ENCODE measurements around the gene ARHGEF4.

ARHGEF4 gene

DNA sequence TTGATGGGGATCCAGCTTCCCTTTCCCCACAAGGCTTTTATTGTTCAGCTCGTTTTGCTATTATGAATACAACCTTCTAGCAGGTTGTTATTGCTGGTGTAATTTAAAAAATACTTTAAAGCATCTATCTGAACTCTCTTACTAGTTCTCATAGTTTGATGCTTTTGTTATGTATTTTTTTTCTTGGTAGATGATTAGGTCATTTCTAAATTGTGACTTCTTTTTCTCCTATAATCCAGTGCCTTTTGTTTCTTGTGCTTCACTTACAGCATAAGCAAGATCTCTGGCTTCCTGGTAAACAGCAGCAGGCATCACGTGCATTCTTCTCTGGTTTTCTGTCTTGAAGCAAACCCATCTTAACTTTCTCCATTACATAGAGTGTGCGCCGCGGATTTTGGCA lies 160.5 kb downstream of the ARHGEF4 start:
- TF ChIP-seq, protein P1, sequence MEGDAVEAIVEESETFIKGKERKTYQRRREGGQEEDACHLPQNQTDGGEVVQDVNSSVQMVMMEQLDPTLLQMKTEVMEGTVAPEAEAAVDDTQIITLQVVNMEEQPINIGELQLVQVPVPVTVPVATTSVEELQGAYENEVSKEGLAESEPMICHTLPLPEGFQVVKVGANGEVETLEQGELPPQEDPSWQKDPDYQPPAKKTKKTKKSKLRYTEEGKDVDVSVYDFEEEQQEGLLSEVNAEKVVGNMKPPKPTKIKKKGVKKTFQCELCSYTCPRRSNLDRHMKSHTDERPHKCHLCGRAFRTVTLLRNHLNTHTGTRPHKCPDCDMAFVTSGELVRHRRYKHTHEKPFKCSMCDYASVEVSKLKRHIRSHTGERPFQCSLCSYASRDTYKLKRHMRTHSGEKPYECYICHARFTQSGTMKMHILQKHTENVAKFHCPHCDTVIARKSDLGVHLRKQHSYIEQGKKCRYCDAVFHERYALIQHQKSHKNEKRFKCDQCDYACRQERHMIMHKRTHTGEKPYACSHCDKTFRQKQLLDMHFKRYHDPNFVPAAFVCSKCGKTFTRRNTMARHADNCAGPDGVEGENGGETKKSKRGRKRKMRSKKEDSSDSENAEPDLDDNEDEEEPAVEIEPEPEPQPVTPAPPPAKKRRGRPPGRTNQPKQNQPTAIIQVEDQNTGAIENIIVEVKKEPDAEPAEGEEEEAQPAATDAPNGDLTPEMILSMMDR (conservative IDR thresholded peaks at IDR 0.05; ENCODE audit: low read length) = no peak
- no peak for TF ChIP-seq EZH2phosphoT487 (IDR thresholded peaks at IDR 0.05; ENCODE audit: borderline replicate concordance)
- Histone ChIP-seq H3K4me3 (ENCODE audit: low read length, poor library complexity, severe bottlenecking) (no peak overlapping the region), H3F3A (ENCODE audit: low read depth) (no peaks in the 10 kb centered on the region), H3K9ac (ENCODE audit: low read depth, low read length, poor library complexity, severe bottlenecking) (no peak overlapping the region), H3K4me1 (ENCODE audit: insufficient read depth, low read length, poor library complexity, severe bottlenecking) (no peaks in the 10 kb centered on the region), H3K4me2 (ENCODE audit: low read depth, low read length, poor library complexity, severe bottlenecking) (no peak overlapping the region), H3K79me2 (ENCODE audit: insufficient read depth, low read length) (no peaks in the 10 kb centered on the region), H2AFZ (ENCODE audit: low read length) (no peak overlapping the region), H3K9me3 (ENCODE audit: insufficient read depth, low read depth, low read length) (no peaks in the 10 kb centered on the region), H3K9me2 (replicated peaks; ENCODE audit: low read depth, low read length) (no peaks in the 10 kb centered on the region), H3K27me3 (ENCODE audit: insufficient read depth, low read length, poor library complexity, severe bottlenecking) (no peaks in the 10 kb centered on the region), H3K36me3 (ENCODE audit: insufficient read depth, low read length) (no peaks in the 10 kb centered on the region), H4K20me1 (ENCODE audit: insufficient read depth, low read length, poor library complexity, severe bottlenecking) (no peaks in the 10 kb centered on the region)

DNA sequence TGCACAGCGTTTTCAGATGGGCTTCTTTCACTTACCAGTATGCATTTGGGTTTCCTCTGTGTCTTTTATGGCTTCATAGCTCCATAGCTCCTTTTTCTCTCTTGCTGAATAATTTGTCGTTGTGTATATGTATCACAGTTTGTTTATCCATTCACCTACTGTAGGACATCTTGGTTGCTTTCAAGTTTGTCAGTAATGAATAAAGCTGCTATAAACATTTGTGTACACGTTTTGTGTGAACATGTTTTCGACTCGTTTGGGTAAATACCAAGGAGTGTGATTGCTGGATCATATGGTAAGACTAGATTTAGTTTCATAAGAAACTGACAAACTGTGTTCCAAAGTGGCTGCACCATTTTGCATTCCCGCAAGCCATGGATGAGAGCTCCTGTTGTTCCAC lies 161.8 kb downstream of the ARHGEF4 start:
- H3K4me2 ChIP-seq (ENCODE audit: low read depth, low read length, poor library complexity, severe bottlenecking) = no peak overlapping the region
- H3K79me2 ChIP-seq (ENCODE audit: insufficient read depth, low read length) = no peaks in the 10 kb centered on the region
- H3K36me3 ChIP-seq (ENCODE audit: insufficient read depth, low read length) = no peaks in the 10 kb centered on the region
- no peaks in the 10 kb centered on the region for H3F3A ChIP-seq (ENCODE audit: low read depth)
- H2AFZ ChIP-seq (ENCODE audit: low read length) = no peak overlapping the region
- TF ChIP-seq, protein P1 (conservative IDR thresholded peaks at IDR 0.05; ENCODE audit: low read length) = no peak
- no peak for TF ChIP-seq EZH2phosphoT487 (IDR thresholded peaks at IDR 0.05; ENCODE audit: borderline replicate concordance)
- H3K4me3 ChIP-seq (ENCODE audit: low read length, poor library complexity, severe bottlenecking) = no peak overlapping the region
- no peaks in the 10 kb centered on the region for H3K27me3 ChIP-seq (ENCODE audit: insufficient read depth, low read length, poor library complexity, severe bottlenecking)
- no peaks in the 10 kb centered on the region for H3K4me1 ChIP-seq (ENCODE audit: insufficient read depth, low read length, poor library complexity, severe bottlenecking)
- H3K9me3 ChIP-seq (ENCODE audit: insufficient read depth, low read depth, low read length) = no peaks in the 10 kb centered on the region
- no peaks in the 10 kb centered on the region for H3K9me2 ChIP-seq (replicated peaks; ENCODE audit: low read depth, low read length)
- H4K20me1 ChIP-seq (ENCODE audit: insufficient read depth, low read length, poor library complexity, severe bottlenecking) = no peaks in the 10 kb centered on the region
- H3K9ac ChIP-seq (ENCODE audit: low read depth, low read length, poor library complexity, severe bottlenecking) = no peak overlapping the region

DNA sequence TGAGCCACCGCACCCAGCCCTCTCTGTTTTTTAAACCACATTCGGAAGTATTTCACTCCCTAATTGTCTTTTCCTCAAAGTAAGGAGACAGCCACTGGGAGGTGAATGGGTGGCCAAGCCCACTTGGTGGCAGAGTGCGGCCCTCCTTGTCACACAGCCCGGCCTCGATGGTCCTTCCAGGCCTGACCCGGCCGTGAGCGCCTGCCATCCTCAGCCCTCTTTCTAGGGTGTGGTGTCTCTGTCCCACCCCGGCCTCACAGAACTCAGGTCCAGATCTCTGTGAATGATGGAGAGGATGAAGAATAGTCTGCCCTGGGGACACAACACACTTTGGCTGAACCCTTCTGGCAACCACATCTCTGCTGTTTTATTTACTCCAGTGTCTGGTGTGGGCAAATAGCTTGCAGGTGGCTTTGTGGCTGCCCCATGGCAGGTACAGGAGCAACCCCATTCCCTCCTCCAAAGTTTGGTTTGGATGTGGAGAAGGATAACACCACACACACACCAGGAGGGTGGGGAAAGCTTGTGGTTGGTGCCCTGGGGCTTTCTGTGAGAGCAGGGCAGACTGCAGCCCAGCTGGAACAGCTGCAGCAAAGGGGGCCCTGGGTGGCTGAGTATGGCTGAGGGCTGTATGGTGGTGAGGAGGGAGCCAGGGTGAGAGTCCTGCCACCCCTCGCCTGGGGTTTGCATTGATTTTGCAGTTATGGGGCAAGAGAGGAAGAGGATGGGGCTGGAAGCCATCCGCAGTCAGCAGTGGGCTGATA lies 167.9 kb downstream of the ARHGEF4 start:
- H4K20me1 ChIP-seq (ENCODE audit: insufficient read depth, low read length, poor library complexity, severe bottlenecking) = no peaks in the 10 kb centered on the region
- no peak overlapping the region for H3K4me2 ChIP-seq (ENCODE audit: low read depth, low read length, poor library complexity, severe bottlenecking)
- H2AFZ ChIP-seq (ENCODE audit: low read length) = no peak overlapping the region
- no peaks in the 10 kb centered on the region for H3K9me3 ChIP-seq (ENCODE audit: insufficient read depth, low read depth, low read length)
- no peaks in the 10 kb centered on the region for H3K79me2 ChIP-seq (ENCODE audit: insufficient read depth, low read length)
- no peaks in the 10 kb centered on the region for H3F3A ChIP-seq (ENCODE audit: low read depth)
- TF ChIP-seq EZH2phosphoT487 (IDR thresholded peaks at IDR 0.05; ENCODE audit: borderline replicate concordance) = no peak
- TF ChIP-seq, protein P1 (conservative IDR thresholded peaks at IDR 0.05; ENCODE audit: low read length) = no peak
- no peak overlapping the region for H3K9ac ChIP-seq (ENCODE audit: low read depth, low read length, poor library complexity, severe bottlenecking)
- H3K9me2 ChIP-seq (replicated peaks; ENCODE audit: low read depth, low read length) = no peaks in the 10 kb centered on the region
- H3K27me3 ChIP-seq (ENCODE audit: insufficient read depth, low read length, poor library complexity, severe bottlenecking) = no peaks in the 10 kb centered on the region
- H3K36me3 ChIP-seq (ENCODE audit: insufficient read depth, low read length) = no peaks in the 10 kb centered on the region
- H3K4me1 ChIP-seq (ENCODE audit: insufficient read depth, low read length, poor library complexity, severe bottlenecking) = peaks cover under 1% of the 10 kb centered on the region
- H3K4me3 ChIP-seq (ENCODE audit: low read length, poor library complexity, severe bottlenecking) = no peak overlapping the region

Measured in Loucy (cell line).